HEK293 (cell line): ENCODE data around the gene ENGASE.
A peak's percentile ranks its signal among the peaks of the same experiment; 100 is the strongest.

Experiments used
- CTCF ChIA-PET: fragments of 350-600 bp; formaldehyde crosslinking; extraction: SDS; loops from one replicate; lab custom pipeline; 2021; ENCODE audit warnings: antibody characterized with exemption; lab: Yijun Ruan, JAX
- POLR2A ChIA-PET: fragments of 300-600 bp; formaldehyde crosslinking; extraction: SDS; loops from one replicate; lab custom pipeline; 2020; ENCODE audit warnings: antibody characterized with exemption, inconsistent platforms; lab: Yijun Ruan, JAX
- H3K27ac ChIP-seq: fragments of 200-500 bp; sonication (Bioruptor generic); 2 replicates; pipeline ENCODE4 v1.5.1; 2014; ENCODE audit warnings: low read depth, low read length, control low read depth, inconsistent platforms; ENCODE audit errors: extremely low read depth
- H3K36me3 ChIP-seq, 2 experiments: fragments of 200-500 bp in 1 of 2; sonication (Bioruptor generic) in 1 of 2; 1 replicate in 1 of 2; 2 replicates in 1 of 2; pipeline ENCODE4 v1.5.1; 2014 to 2017; ENCODE audit warnings: inconsistent platforms in 2 of 2, low read length in 2 of 2; ENCODE audit not compliant: control insufficient read depth in 2 of 2, insufficient read depth in 1 of 2
- H3K4me1 ChIP-seq: fragments of 200-500 bp; sonication (Bioruptor generic); 2 replicates; pipeline ENCODE4 v1.5.1; 2014; ENCODE audit warnings: mild to moderate bottlenecking, low read length, inconsistent platforms; ENCODE audit not compliant: control insufficient read depth, insufficient read depth
- H3K4me3 ChIP-seq: 2 replicates; pipeline ENCODE4 v1.5.1; 2011; ENCODE audit warnings: low read depth, mild to moderate bottlenecking, control low read depth, low read length, moderate library complexity
- H3K9me3 ChIP-seq: fragments of 200-500 bp; sonication (Bioruptor generic); 2 replicates; pipeline ENCODE4 v1.5.1; 2014; ENCODE audit warnings: low read depth, low read length, inconsistent platforms; ENCODE audit not compliant: control insufficient read depth, insufficient read depth
- SCRT1 ChIP-seq: fragments of 450-650 bp; formaldehyde crosslinking; IDR thresholded peaks from 2 replicates; pipeline ENCODE4 v1.5.1; 2016; ENCODE audit warnings: missing biosample characterization, missing genetic modification characterization, borderline replicate concordance
- ZBTB17 ChIP-seq: fragments of 450-650 bp; formaldehyde crosslinking; IDR thresholded peaks from 2 replicates; pipeline ENCODE4 v1.5.1; 2016; ENCODE audit warnings: missing biosample characterization, missing genetic modification characterization
- ZFP69B ChIP-seq: fragments of 450-650 bp; formaldehyde crosslinking; IDR thresholded peaks from 2 replicates; pipeline ENCODE4 v1.5.1; 2016; ENCODE audit warnings: missing biosample characterization, missing genetic modification characterization
- ZIC2 ChIP-seq: fragments of 450-650 bp; formaldehyde crosslinking; IDR thresholded peaks from 2 replicates; pipeline ENCODE4 v1.5.1; 2016; ENCODE audit warnings: missing biosample characterization, missing genetic modification characterization
- ZNF354C ChIP-seq: fragments of 450-650 bp; formaldehyde crosslinking; IDR thresholded peaks from 2 replicates; pipeline ENCODE4 v1.5.1; 2016; ENCODE audit warnings: missing biosample characterization, missing genetic modification characterization, low read depth, borderline replicate concordance
- ZNF366 ChIP-seq: fragments of 450-650 bp; formaldehyde crosslinking; conservative IDR thresholded peaks from 2 replicates; pipeline ENCODE4 v1.5.1; 2016; ENCODE audit warnings: missing biosample characterization, missing genetic modification characterization
- ZNF404 ChIP-seq: fragments of 450-650 bp; formaldehyde crosslinking; IDR thresholded peaks from 2 replicates; pipeline ENCODE4 v1.5.1; 2017; ENCODE audit warnings: missing biosample characterization, missing genetic modification characterization
- ZNF501 ChIP-seq: fragments of 450-650 bp; formaldehyde crosslinking; IDR thresholded peaks from 2 replicates; pipeline ENCODE4 v1.5.1; 2016; ENCODE audit warnings: missing biosample characterization, missing genetic modification characterization
- ZNF514 ChIP-seq: fragments of 450-650 bp; formaldehyde crosslinking; IDR thresholded peaks from 2 replicates; pipeline ENCODE4 v1.5.1; 2016; ENCODE audit warnings: missing biosample characterization, missing genetic modification characterization
- TF ChIP-seq, protein P1 (sequence below): fragments of 450-650 bp; formaldehyde crosslinking; IDR thresholded peaks from 2 replicates; pipeline ENCODE4 v1.5.1; 2016; ENCODE audit warnings: missing biosample characterization, missing genetic modification characterization, low read depth
- TF ChIP-seq, protein P2 (sequence below): fragments of 450-650 bp; formaldehyde crosslinking; IDR thresholded peaks from 2 replicates; pipeline ENCODE4 v1.5.1; 2016; ENCODE audit warnings: missing biosample characterization, missing genetic modification characterization
- TF ChIP-seq, protein P3 (sequence below): fragments of 450-650 bp; formaldehyde crosslinking; IDR thresholded peaks from 2 replicates; pipeline ENCODE4 v1.5.1; 2016; ENCODE audit warnings: missing biosample characterization, missing genetic modification characterization
- TF ChIP-seq, protein P4 (sequence below): fragments of 450-650 bp; formaldehyde crosslinking; IDR thresholded peaks from 2 replicates; pipeline ENCODE4 v1.5.1; 2016; ENCODE audit warnings: missing biosample characterization, missing genetic modification characterization
- TF ChIP-seq, protein P5 (sequence below): fragments of 450-650 bp; formaldehyde crosslinking; IDR thresholded peaks from 2 replicates; pipeline ENCODE4 v1.5.1; 2016; ENCODE audit warnings: missing biosample characterization, missing genetic modification characterization

The ENGASE gene

GRCh38 chr17:79088997-79089328, 14.3 kb downstream of the ENGASE start:
- TF ChIP-seq ZNF404 (no peak), ZFP69B (tag by site-specific recombination) (no peak), ZNF501 (tag by site-specific recombination) (no peak)
- TF ChIP-seq, protein P1, sequence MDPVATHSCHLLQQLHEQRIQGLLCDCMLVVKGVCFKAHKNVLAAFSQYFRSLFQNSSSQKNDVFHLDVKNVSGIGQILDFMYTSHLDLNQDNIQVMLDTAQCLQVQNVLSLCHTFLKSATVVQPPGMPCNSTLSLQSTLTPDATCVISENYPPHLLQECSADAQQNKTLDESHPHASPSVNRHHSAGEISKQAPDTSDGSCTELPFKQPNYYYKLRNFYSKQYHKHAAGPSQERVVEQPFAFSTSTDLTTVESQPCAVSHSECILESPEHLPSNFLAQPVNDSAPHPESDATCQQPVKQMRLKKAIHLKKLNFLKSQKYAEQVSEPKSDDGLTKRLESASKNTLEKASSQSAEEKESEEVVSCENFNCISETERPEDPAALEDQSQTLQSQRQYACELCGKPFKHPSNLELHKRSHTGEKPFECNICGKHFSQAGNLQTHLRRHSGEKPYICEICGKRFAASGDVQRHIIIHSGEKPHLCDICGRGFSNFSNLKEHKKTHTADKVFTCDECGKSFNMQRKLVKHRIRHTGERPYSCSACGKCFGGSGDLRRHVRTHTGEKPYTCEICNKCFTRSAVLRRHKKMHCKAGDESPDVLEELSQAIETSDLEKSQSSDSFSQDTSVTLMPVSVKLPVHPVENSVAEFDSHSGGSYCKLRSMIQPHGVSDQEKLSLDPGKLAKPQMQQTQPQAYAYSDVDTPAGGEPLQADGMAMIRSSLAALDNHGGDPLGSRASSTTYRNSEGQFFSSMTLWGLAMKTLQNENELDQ (tag by site-specific recombination): no peak
- TF ChIP-seq, protein P2, sequence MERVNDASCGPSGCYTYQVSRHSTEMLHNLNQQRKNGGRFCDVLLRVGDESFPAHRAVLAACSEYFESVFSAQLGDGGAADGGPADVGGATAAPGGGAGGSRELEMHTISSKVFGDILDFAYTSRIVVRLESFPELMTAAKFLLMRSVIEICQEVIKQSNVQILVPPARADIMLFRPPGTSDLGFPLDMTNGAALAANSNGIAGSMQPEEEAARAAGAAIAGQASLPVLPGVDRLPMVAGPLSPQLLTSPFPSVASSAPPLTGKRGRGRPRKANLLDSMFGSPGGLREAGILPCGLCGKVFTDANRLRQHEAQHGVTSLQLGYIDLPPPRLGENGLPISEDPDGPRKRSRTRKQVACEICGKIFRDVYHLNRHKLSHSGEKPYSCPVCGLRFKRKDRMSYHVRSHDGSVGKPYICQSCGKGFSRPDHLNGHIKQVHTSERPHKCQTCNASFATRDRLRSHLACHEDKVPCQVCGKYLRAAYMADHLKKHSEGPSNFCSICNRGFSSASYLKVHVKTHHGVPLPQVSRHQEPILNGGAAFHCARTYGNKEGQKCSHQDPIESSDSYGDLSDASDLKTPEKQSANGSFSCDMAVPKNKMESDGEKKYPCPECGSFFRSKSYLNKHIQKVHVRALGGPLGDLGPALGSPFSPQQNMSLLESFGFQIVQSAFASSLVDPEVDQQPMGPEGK (tag by site-specific recombination): no peak
- Histone ChIP-seq H3K4me3 (no peak overlapping the region), H3K4me1 (no peaks in the 10 kb centered on the region), H3K9me3 (no peaks in the 10 kb centered on the region), H3K27ac (no peak overlapping the region), H3K36me3 (peaks cover 0 to 45% of the 10 kb centered on the region in 2 experiments; a peak in 2 of 3 replicates)
- ChIA-PET POLR2A (interaction anchor here (1.4 kb wide), 1 partner anchor 11 kb away, joined by 3 read pairs; no protein-coding TSS in a partner anchor), CTCF (interaction anchor here (0.6 to 15.1 kb wide), 14 partner anchors 8 to 620 kb away, joined by 3 to 346 read pairs (median 8); no protein-coding TSS in a partner anchor)

DNA sequence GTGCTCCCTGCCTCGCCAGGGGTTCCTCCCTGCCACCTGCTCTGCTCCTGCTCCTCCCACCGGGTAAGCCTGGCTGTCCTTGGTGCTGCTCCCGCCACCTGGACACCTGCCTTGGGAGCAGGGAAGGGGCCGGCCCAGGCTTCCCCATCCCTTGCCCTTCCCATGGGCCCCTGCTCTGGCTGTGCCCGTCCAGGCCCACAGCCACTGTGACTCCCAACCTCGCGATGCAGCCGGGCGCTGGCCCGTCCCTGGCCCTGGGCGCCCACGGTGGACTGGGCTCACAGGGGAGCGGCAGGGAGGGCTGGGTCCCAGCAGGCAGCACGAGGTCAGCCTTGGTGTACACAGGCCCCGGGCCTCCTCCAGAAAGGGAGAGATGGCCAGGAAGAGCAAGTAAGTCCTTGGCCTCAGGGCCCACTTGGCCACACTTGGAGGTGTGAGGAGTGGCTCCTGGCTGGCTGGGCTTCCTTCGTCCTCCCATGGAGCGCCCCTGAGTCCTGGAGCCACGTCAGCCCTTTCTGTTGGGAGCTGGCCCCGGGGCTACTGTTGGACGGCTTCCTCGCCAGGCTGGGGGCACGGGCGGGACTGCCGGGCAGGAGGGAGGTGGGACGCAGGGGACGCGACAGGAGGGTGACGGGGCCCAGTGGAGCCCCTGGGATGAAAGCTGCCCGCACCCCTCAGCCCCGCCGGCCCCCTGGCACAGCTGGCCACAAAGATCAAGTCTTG, 15.3 kb downstream of the ENGASE start:
- Histone ChIP-seq H3K4me3 (no peak overlapping the region), H3K9me3 (no peaks in the 10 kb centered on the region), H3K4me1 (no peaks in the 10 kb centered on the region), H3K27ac (no peak overlapping the region), H3K36me3 (peaks cover 0 to 36% of the 10 kb centered on the region in 2 experiments; a peak in 1 of 3 replicates)
- ChIA-PET POLR2A (interaction anchor here (1.4 kb wide), 1 partner anchor 10 kb away, joined by 3 read pairs; no protein-coding TSS in a partner anchor), CTCF (interaction anchor here (0.6 to 15.1 kb wide), 10 partner anchors 7 to 311 kb away, joined by 3 to 346 read pairs (median 4); no protein-coding TSS in a partner anchor)
- peak; percentile 39; the same call in 1 of the 2 replicates for TF ChIP-seq ZIC2
- no peak for TF ChIP-seq ZNF354C
- TF ChIP-seq, protein P3, sequence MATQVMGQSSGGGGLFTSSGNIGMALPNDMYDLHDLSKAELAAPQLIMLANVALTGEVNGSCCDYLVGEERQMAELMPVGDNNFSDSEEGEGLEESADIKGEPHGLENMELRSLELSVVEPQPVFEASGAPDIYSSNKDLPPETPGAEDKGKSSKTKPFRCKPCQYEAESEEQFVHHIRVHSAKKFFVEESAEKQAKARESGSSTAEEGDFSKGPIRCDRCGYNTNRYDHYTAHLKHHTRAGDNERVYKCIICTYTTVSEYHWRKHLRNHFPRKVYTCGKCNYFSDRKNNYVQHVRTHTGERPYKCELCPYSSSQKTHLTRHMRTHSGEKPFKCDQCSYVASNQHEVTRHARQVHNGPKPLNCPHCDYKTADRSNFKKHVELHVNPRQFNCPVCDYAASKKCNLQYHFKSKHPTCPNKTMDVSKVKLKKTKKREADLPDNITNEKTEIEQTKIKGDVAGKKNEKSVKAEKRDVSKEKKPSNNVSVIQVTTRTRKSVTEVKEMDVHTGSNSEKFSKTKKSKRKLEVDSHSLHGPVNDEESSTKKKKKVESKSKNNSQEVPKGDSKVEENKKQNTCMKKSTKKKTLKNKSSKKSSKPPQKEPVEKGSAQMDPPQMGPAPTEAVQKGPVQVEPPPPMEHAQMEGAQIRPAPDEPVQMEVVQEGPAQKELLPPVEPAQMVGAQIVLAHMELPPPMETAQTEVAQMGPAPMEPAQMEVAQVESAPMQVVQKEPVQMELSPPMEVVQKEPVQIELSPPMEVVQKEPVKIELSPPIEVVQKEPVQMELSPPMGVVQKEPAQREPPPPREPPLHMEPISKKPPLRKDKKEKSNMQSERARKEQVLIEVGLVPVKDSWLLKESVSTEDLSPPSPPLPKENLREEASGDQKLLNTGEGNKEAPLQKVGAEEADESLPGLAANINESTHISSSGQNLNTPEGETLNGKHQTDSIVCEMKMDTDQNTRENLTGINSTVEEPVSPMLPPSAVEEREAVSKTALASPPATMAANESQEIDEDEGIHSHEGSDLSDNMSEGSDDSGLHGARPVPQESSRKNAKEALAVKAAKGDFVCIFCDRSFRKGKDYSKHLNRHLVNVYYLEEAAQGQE (tag by site-specific recombination): peak; percentile 65; the same call in 1 of the 2 replicates

GRCh38 chr17:79090443-79091225, 16.0 kb downstream of the ENGASE start:
- no peaks in the 10 kb centered on the region for H3K9me3 ChIP-seq
- ChIA-PET POLR2A (interaction anchor here (1.4 kb wide), 1 partner anchor 10 kb away, joined by 3 read pairs; no protein-coding TSS in a partner anchor), CTCF (interaction anchor here (0.6 to 15.1 kb wide), 4 partner anchors 8 to 303 kb away, joined by 3 to 346 read pairs (median 4); no protein-coding TSS in a partner anchor)
- no peaks in the 10 kb centered on the region for H3K4me1 ChIP-seq
- H3K36me3 ChIP-seq: peaks cover 0 to 29% of the 10 kb centered on the region in 2 experiments; a peak in 1 of 3 replicates
- H3K4me3 ChIP-seq: no peak overlapping the region
- H3K27ac ChIP-seq: no peak overlapping the region
- no peak for TF ChIP-seq SCRT1 (tag by site-specific recombination)
- TF ChIP-seq ZIC2: peak; percentile 9; the same call in 1 of the 2 replicates
- TF ChIP-seq, protein P4, sequence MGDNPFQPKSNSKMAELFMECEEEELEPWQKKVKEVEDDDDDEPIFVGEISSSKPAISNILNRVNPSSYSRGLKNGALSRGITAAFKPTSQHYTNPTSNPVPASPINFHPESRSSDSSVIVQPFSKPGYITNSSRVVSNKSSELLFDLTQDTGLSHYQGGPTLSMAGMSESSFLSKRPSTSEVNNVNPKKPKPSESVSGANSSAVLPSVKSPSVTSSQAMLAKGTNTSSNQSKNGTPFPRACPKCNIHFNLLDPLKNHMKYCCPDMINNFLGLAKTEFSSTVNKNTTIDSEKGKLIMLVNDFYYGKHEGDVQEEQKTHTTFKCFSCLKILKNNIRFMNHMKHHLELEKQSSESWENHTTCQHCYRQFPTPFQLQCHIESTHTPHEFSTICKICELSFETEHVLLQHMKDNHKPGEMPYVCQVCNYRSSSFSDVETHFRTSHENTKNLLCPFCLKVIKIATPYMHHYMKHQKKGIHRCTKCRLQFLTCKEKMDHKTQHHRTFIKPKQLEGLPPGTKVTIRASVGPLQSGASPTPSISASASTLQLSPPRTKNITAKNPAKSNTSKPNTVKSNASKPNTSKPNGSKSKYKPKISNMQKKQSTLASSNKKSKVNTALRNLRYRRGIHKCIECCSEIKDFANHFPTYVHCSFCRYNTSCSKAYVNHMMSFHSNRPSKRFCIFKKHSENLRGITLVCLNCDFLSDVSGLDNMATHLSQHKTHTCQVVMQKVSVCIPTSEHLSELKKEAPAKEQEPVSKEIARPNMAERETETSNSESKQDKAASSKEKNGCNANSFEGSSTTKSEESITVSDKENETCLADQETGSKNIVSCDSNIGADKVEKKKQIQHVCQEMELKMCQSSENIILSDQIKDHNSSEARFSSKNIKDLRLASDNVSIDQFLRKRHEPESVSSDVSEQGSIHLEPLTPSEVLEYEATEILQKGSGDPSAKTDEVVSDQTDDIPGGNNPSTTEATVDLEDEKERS (tag by site-specific recombination): no peak
- TF ChIP-seq ZNF514 (tag by site-specific recombination): no peak
- no peak for TF ChIP-seq ZNF366 (tag by site-specific recombination)
- TF ChIP-seq, protein P5, sequence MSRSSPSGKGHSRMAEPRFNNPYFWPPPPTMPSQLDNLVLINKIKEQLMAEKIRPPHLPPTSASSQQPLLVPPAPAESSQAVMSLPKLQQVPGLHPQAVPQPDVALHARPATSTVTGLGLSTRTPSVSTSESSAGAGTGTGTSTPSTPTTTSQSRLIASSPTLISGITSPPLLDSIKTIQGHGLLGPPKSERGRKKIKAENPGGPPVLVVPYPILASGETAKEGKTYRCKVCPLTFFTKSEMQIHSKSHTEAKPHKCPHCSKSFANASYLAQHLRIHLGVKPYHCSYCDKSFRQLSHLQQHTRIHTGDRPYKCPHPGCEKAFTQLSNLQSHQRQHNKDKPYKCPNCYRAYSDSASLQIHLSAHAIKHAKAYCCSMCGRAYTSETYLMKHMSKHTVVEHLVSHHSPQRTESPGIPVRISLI: no peak
- TF ChIP-seq ZBTB17 (tag by site-specific recombination): no peak
